HUES6 (cell line): Measurements from ENCODE around the gene LRRC4.

Experiments used
- H3K27ac ChIP-seq: 2 replicates; pipeline ENCODE4 v1.7.0; 2013; ENCODE audit warnings: low read depth, mild to moderate bottlenecking, low read length, inconsistent platforms
- H3K27me3 ChIP-seq: 2 replicates; pipeline ENCODE4 v1.6.1; 2013; ENCODE audit warnings: low read length; ENCODE audit not compliant: control insufficient read depth, insufficient read depth
- H3K36me3 ChIP-seq: 2 replicates; pipeline ENCODE4 v1.6.1; 2013; ENCODE audit warnings: low read length; ENCODE audit not compliant: control insufficient read depth, insufficient read depth
- H3K4me1 ChIP-seq: 2 replicates; pipeline ENCODE4 v1.6.1; 2013; ENCODE audit warnings: low read length; ENCODE audit not compliant: control insufficient read depth, insufficient read depth
- H3K4me3 ChIP-seq: 2 replicates; pipeline ENCODE4 v1.5.1; 2013; ENCODE audit warnings: low read depth, low read length
- H3K9ac ChIP-seq: one replicate; pipeline ENCODE4 v1.6.1; 2013; ENCODE audit warnings: mild to moderate bottlenecking, low read length
- H3K9me3 ChIP-seq: 2 replicates; pipeline ENCODE4 v1.6.1; 2013; ENCODE audit warnings: low read depth, low read length; ENCODE audit not compliant: control insufficient read depth, insufficient read depth

The LRRC4 gene

GRCh38 chr7:128059143-128059988 lies 28.1 kb upstream of the LRRC4 start:
- no peak overlapping the region for H3K4me3 ChIP-seq
- 0 out of 2 replicates have a peak, but pooled peaks cover 2% of the 10 kb centered on the region for H3K36me3 ChIP-seq
- no peaks in the 10 kb centered on the region for H3K27me3 ChIP-seq
- no peak overlapping the region for H3K27ac ChIP-seq
- H3K9ac ChIP-seq, result no peak overlapping the region
- H3K4me1 ChIP-seq, result no peaks in the 10 kb centered on the region; the same call in 1 of the 2 replicates
- no peaks in the 10 kb centered on the region for H3K9me3 ChIP-seq

GRCh38 chr7:128057909-128058308 lies 26.7 kb upstream of the LRRC4 start:
- Histone ChIP-seq H3K27ac (no peak overlapping the region), H3K4me1 (no peaks in the 10 kb centered on the region; the same call in 1 of the 2 replicates), H3K36me3 (0 out of 2 replicates have a peak, but pooled peaks cover 2% of the 10 kb centered on the region), H3K27me3 (no peaks in the 10 kb centered on the region), H3K9ac (no peak overlapping the region), H3K9me3 (no peaks in the 10 kb centered on the region), H3K4me3 (no peak overlapping the region)

GRCh38 chr7:128056901-128057300 lies 25.7 kb upstream of the LRRC4 start:
- Histone ChIP-seq H3K4me3 (no peak overlapping the region), H3K4me1 (no peaks in the 10 kb centered on the region; the same call in 1 of the 2 replicates), H3K36me3 (0 out of 2 replicates have a peak, but pooled peaks cover 2% of the 10 kb centered on the region), H3K27ac (no peak overlapping the region), H3K9me3 (no peaks in the 10 kb centered on the region), H3K9ac (no peak overlapping the region), H3K27me3 (no peaks in the 10 kb centered on the region)

GRCh38 chr7:128055637-128056036 lies 24.4 kb upstream of the LRRC4 start:
- no peak overlapping the region for H3K27ac ChIP-seq
- H3K4me1 ChIP-seq, result no peaks in the 10 kb centered on the region; the same call in 1 of the 2 replicates
- H3K9ac ChIP-seq, result no peak overlapping the region
- no peaks in the 10 kb centered on the region for H3K9me3 ChIP-seq
- H3K36me3 ChIP-seq, result 0 out of 2 replicates have a peak, but pooled peaks cover 2% of the 10 kb centered on the region
- no peaks in the 10 kb centered on the region for H3K27me3 ChIP-seq
- H3K4me3 ChIP-seq, result no peak overlapping the region

GRCh38 chr7:128054511-128054910 lies 23.3 kb upstream of the LRRC4 start:
- H3K9me3 ChIP-seq, result no peaks in the 10 kb centered on the region
- no peak overlapping the region for H3K27ac ChIP-seq
- H3K9ac ChIP-seq, result no peak overlapping the region
- H3K36me3 ChIP-seq, result 0 out of 2 replicates have a peak, but pooled peaks cover 2% of the 10 kb centered on the region
- H3K4me3 ChIP-seq, result no peak overlapping the region
- no peaks in the 10 kb centered on the region; the same call in 1 of the 2 replicates for H3K4me1 ChIP-seq
- H3K27me3 ChIP-seq, result no peaks in the 10 kb centered on the region

- H3K4me1 ChIP-seq, result no peaks in the 10 kb centered on the region
- no peak overlapping the region for H3K4me3 ChIP-seq
- H3K36me3 ChIP-seq, result 0 out of 2 replicates have a peak, but pooled peaks cover 2% of the 10 kb centered on the region
- H3K27me3 ChIP-seq, result no peaks in the 10 kb centered on the region
- H3K9me3 ChIP-seq, result no peaks in the 10 kb centered on the region
- no peak overlapping the region for H3K9ac ChIP-seq
- no peak overlapping the region for H3K27ac ChIP-seq
These were observed 22.8 kb upstream of the LRRC4 start for GRCh38 chr7:128053991-128054390.

- Histone ChIP-seq H3K27me3 (no peaks in the 10 kb centered on the region), H3K9ac (no peak overlapping the region), H3K9me3 (no peaks in the 10 kb centered on the region), H3K36me3 (0 out of 2 replicates have a peak, but pooled peaks cover 2% of the 10 kb centered on the region), H3K4me3 (no peak overlapping the region), H3K27ac (no peak overlapping the region), H3K4me1 (no peaks in the 10 kb centered on the region)
These were observed 21.8 kb upstream of the LRRC4 start for GRCh38 chr7:128053023-128053422.

- no peak overlapping the region for H3K4me3 ChIP-seq
- no peaks in the 10 kb centered on the region for H3K4me1 ChIP-seq
- H3K27me3 ChIP-seq, result no peaks in the 10 kb centered on the region
- H3K27ac ChIP-seq, result no peak overlapping the region
- no peak overlapping the region for H3K9ac ChIP-seq
- H3K9me3 ChIP-seq, result no peaks in the 10 kb centered on the region
- 0 out of 2 replicates have a peak, but pooled peaks cover 2% of the 10 kb centered on the region for H3K36me3 ChIP-seq
These were observed 21.2 kb upstream of the LRRC4 start for GRCh38 chr7:128052404-128052803.

- Histone ChIP-seq H3K27me3 (no peaks in the 10 kb centered on the region), H3K4me1 (no peaks in the 10 kb centered on the region), H3K4me3 (no peak overlapping the region), H3K36me3 (no peaks in the 10 kb centered on the region), H3K9me3 (no peaks in the 10 kb centered on the region), H3K9ac (no peak overlapping the region), H3K27ac (no peak overlapping the region)
These were observed 14.5 kb upstream of the LRRC4 start for GRCh38 chr7:128045766-128046165.

GRCh38 chr7:128045158-128045557 lies 13.9 kb upstream of the LRRC4 start:
- no peak overlapping the region for H3K27ac ChIP-seq
- H3K9me3 ChIP-seq, result no peaks in the 10 kb centered on the region
- no peaks in the 10 kb centered on the region for H3K27me3 ChIP-seq
- H3K4me3 ChIP-seq, result no peak overlapping the region
- no peaks in the 10 kb centered on the region for H3K36me3 ChIP-seq
- H3K4me1 ChIP-seq, result no peaks in the 10 kb centered on the region
- H3K9ac ChIP-seq, result no peak overlapping the region

GRCh38 chr7:128044064-128044463 lies 12.8 kb upstream of the LRRC4 start:
- Histone ChIP-seq H3K36me3 (no peaks in the 10 kb centered on the region), H3K9me3 (no peaks in the 10 kb centered on the region), H3K4me1 (no peaks in the 10 kb centered on the region), H3K4me3 (no peak overlapping the region), H3K9ac (no peak overlapping the region), H3K27ac (no peak overlapping the region), H3K27me3 (no peaks in the 10 kb centered on the region)
